PC-9 (cell line): ENCODE results near the gene KTN1.

Source experiments
- CTCF ChIP-seq: fragments of 200-600 bp; sonication (generic); conservative IDR thresholded peaks from 2 replicates; pipeline ENCODE4 v1.6.1; 2017; ENCODE audit warnings: mixed run types, antibody characterized with exemption, mild to moderate bottlenecking, moderate library complexity
- EZH2 ChIP-seq: fragments of 200-600 bp; sonication (generic); IDR thresholded peaks from 2 replicates; pipeline ENCODE4 v1.8.0; 2017; ENCODE audit warnings: antibody characterized with exemption, low read depth

GRCh38 chr14:55730592-55731310 is 150.7 kb downstream of the KTN1 start:
- TF ChIP-seq CTCF (no peak), EZH2 (no peak)
